OCI-M2 (cell line): ENCODE measurements around the gene NOS1AP.

Source experiments
- DNase-seq: peaks from one replicate; lab custom pipeline; 2025; ENCODE audit not compliant: unreplicated experiment; lab: John Stamatoyannopoulos, UW

Gene NOS1AP

DNA sequence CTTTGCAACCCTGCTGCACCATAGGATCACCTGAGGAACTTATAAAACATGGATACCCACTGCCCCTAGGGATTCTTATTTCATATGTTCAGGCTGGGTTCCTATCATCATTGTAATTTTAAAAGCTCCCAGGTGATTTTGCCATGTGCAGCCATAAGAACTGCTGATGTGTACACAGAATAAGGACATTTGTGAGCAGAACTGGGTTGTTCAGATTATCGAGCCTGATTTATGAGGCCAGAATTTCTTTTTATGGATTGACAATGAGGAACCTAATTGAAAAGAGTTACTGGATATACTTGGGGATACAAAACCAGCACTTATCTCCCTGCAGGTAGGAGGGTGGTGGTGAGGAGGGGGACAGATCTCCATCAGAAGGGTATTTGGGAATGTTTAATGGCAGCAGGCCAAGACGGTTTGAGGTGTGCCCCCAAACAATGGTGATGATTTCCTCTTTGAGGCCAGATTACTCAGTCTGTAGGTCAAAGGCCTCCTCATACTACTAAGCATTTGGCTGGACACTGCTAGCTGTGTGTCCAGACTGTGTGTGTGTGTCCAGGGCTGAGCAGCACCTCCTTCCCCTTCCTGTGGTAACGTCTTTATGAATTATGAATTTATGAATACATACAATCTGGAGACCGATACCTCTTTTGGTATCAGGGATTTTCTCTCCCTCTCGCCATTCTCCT, 18.9 kb downstream of the NOS1AP start:
- no peak for DNase-seq

DNA sequence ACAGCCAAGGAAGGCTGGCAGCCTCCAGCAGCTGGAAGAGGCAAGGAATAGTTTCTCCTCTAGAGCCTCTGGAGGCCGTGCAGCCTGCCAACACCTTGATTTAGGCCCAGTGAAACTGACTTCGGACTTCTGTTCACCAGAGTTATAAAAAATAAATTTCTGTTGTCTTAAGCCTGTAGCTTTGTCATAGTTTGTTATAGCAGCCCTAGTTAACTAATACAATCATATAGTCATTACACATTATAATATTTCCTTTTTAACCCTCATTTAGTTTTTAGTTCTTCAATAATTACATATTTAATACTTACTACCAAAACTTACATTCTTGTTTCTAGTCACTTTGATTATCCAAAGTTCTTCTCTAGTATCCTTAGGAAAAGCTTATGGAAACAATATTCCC, 20.3 kb downstream of the NOS1AP start:
- DNase-seq, result no peak

DNA sequence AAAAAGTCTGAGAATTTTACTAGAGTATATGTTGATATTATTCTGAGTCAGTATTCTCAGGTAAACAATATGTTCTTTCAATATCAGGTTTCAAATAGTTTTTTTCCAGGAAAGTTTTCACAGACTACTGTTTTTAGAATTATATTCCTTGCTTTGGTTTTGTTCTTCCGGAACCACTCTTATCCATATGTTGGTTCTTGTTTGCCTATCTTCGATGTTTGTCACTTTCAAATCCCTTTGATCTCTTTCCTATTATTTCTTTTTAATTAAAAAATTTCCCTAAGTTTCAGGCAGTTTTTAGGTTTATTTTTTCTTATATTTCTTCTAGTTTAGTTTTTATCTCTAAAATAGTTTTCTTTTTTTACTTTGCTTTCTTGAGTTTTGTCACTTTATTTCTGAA, 20.9 kb downstream of the NOS1AP start:
- no peak for DNase-seq

DNA sequence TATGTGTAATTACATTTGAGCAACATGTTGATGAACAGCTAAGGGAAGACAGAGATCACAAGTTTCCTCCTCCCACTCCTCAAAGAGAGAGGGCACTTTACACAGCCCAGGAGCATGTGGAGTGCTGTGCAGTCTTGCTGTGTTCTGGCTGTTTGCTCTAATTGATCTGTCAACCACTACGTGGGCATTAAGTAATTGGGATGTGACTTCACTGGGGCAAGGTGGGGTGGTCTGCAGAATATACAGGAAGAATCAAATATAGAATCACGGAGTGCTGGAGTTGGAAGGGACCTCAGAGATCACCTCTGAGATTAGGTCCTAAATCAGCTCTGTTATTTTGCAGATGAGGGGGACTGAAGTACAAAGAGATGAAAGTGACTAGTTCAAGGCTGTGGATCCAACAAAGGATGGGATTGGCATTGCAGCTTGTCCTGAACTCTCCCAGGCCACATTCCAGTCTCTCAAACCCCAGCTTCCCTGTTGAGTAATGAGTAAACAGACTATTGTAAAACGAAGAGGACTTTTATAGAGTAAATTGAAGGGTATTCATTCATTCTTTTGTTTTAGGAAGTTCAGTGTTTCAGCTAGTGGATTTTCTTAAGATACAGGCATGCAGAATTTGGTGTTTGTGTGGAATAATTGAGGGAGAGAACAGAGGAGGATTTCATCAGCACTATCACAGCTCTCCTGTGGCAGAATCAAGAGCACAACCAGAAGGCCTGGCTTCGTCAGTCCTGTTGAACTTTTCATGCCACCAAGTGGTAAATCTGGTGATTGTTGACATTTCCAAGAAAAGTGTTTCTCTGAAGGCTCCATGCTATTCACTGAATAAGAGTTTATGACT, 22.4 kb downstream of the NOS1AP start:
- no peak for DNase-seq

DNA sequence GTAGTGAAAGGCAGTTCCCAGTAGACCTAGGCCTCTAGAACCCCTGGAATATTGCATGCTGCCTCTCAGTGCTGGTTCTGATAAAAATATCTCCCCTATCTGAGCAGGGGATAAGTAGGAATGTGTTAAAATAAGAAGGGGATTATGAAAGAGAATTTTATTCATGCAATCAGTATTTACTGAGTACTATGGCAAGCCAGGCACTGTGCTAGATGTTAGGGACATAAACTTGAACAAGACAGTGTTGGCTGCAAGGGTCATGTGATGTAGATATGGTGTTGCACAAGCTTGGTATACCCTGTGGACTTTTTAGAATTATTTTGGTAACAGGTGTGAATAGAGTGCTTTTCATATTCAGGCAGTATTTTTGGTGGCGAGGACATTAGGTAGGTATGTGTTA, 23.6 kb downstream of the NOS1AP start:
- DNase-seq, result no peak

DNA sequence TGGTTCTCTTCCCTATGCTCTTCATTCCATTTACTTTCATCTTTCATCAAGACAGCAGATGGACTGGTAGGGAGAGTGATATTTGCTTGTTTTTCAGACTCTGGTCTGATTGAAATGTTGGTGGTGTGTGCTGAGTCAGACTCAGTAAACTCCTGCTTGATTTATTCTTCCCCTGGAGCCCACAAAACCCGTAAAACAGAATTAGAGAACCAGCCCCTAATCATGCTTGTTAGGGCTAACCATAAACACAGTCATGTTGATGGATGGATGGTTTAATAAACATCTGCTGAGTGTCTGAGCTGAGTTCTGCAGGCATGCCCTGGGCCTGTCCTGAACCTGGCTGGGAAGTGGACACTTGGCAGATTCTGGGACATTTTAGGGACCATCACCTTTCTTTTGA, 24.8 kb downstream of the NOS1AP start:
- no peak for DNase-seq

DNA sequence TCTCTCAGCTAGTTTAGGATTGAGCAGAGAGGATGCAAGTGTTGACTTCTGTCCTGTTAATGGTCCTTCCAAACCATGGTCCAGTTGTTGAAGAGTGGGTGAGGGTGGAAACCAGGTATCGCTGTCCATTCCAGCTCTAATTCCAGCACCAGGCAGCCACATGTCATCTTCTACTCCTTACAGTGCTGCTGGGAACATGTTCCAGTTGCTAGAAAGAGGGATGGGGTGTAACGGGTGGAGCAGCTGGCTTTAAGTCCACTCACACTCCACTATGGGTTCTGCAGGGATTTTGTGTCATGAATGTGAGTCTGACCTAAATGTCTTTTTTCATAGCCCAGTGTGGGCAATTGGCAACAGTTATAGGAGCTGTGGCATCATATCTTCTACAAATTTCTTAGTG, 25.2 kb downstream of the NOS1AP start:
- DNase-seq, result no peak

DNA sequence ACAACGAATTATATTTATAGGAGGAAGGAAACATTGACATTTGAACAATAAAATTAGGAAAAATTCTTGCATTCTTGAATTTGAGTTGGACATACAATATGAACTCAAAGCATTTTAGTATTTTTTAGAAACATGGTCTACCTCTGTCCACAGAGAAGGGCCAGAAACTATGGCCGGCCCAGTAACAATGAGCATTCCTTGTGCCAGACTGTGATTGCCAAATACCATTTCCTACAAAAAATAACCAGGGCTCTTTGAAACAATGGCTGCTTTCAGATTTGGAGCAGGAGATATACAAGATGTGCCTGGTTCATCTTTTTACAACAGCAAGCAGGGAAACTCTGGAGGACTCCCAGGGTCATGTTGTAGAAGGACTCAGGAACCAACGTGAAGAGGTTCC, 38.4 kb downstream of the NOS1AP start:
- no peak for DNase-seq

DNA sequence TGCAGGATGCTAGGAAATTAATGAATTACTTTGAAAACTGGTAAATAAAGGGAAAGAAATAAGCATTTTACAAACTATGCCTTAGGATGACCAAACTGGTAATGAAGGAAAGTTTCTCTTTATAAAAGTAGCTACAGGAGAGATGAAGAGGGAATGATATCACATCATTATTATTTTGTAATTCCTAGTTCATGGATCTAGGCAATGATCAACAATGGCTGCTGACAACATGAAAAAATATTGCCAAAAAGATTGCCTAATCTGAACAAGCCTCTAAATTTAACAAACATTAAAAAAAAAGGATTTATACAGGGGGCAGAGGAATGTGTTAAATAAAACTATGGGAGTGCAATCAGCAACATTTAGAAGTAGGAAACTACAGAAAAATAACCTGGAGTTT, 38.9 kb downstream of the NOS1AP start:
- DNase-seq, result no peak

DNA sequence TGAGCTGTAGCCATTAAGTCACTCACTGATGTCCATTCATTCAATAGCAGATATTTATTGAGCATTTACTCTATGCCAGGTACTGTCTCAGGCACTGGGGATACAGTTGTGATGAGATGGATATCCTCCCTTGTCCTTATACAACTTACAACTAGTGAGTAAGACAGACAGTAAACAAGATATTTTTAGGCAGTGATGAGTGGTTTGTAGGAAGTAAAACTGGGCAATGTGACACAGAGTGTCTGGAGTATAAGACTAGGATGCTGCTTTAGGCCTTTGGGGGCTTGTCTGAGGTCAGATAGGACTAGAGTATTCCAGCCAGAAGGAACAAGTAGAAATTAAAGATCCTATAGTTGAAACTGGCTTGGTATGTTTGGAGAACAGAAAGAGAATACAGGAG, 41.4 kb downstream of the NOS1AP start:
- no peak for DNase-seq

DNA sequence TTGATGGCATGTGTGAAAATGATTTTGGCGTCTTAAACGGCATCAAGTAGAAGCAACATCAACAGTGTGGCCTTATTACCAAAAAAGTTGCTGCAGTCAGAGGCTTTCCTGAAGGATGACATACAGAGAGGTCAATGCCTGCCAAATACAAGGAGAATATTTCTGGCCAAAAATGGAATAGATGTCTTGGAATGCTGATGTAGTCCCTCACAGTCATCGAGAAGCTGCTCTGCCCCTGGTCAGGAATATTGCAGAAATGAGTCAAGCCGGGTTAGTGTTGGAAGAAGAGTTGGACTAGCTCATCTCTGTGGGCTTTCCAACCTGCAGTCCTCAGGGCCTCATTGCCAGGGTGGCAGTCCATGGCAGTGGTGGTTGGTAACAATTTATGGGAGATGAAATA, 42.1 kb downstream of the NOS1AP start:
- no peak for DNase-seq

DNA sequence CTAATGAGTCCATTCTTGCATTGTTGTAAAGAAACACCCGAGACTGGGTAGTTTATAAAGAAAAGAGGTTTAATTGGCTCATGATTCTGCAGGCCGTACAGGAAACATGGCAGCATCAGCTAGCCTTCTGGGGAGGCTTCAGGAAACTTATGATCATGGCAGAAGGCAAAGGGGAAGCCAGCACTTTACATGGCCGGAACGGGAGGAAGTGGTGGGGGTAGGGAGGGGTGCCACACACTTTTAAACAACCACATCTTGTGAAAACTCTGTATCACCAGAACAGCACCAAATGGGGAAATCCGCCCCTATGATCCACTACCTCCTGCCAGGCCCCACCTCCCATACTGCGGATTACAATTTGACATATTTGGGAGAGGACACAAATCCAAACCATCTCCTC, 43.9 kb downstream of the NOS1AP start:
- DNase-seq, result no peak

DNA sequence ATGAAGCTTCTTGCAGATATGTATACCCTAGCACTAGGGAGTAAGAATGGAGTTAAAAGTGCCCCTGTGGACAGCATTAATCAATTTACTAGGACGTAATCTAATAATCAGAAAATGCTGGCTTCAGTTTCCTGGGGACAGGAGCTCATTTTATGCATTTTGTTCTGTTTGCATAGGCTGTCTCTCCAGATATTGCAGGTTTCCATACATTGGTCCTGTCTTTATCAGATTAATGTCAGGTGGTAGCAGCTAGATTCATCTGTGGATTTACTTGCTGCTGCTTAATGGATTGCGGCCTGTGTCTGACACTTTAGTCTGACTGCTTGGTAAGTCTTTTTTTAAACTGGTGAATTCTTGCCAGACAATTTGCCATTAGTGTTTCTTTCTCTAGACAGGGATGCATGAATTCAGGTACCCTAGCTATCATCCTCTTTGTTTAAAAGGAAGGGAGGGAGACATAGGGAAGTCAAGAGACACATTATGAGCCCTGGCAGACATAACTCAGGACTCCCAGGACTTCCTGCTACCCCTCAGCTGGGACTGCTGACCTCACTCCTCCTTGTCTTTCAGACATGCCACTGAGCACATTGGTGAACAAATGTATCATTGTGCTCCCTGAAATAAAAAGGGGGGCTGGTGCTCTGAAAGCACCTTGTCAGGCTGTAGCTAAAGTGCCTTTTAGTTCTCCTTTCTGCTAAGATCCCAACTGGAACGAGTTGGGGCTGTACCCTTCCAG, 47.7 kb downstream of the NOS1AP start:
- no peak for DNase-seq

DNA sequence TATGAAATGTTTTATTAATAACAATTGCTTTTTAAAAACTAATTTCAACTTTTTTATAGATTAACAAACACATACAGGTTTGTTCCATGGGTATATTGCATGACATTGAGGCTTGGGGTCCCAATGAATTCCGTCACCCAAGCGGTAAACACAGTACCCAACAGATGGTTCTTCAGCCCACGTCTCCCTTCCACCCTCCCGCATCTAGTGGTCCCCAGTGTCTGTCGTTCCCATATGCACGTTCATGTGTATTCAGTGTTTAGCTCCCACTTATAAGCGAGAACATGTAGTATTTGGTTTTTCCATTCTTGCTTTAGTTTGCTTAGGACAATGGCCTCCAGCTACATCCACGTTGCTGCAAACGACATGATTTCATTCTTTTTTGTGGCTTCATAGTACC, 48.6 kb downstream of the NOS1AP start:
- no peak for DNase-seq

DNA sequence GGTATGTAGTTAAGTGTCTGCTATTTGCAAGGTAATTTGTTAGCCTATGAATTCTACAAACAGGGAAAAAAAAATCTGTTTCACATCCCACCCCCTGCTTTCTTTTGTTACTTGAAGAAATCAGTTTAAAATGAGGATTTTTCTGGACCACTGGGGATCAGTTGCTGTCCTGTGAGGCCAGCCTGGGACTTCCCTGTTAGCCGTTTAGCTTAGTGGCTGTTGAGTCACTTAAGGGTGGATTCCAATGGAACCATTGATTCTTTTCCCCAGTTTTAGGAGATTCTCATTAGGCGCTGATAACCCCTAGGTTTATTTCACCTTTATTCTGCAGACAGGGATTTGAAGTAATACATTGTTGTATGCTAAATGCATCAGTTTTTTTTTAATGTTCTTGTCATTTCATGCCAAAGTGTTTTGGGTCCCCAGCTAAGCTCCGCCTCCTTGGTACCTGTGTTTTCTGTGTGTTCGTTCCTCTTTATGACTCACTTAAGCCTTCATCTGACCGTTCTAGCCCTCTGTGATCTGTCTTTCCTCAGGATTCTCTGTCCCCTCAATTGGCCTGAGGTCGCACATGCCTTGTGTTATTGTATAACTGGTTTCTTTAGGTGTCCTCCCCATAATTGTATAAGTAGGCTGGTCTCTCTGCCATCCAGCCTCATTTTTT, 59.3 kb downstream of the NOS1AP start:
- no peak for DNase-seq

DNA sequence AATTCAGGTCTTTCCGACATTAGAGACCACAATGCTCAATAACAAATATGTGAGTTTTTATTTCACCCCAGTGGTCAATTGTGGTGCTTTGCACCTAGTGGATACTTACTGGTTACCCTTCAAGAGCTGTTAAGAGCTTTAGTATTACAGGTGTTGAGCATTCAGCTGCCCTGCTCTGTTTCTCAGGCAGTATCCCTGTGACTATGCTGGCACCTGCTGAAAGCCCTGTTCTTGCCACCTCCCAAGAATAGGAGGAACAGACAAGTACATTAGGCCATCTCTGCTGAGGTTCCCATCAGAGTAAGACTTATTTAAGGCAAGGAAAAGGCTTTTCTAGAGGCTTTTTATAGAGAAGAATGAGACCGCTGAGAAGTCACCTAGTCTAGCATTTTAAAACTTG, 60.8 kb downstream of the NOS1AP start:
- no peak for DNase-seq

DNA sequence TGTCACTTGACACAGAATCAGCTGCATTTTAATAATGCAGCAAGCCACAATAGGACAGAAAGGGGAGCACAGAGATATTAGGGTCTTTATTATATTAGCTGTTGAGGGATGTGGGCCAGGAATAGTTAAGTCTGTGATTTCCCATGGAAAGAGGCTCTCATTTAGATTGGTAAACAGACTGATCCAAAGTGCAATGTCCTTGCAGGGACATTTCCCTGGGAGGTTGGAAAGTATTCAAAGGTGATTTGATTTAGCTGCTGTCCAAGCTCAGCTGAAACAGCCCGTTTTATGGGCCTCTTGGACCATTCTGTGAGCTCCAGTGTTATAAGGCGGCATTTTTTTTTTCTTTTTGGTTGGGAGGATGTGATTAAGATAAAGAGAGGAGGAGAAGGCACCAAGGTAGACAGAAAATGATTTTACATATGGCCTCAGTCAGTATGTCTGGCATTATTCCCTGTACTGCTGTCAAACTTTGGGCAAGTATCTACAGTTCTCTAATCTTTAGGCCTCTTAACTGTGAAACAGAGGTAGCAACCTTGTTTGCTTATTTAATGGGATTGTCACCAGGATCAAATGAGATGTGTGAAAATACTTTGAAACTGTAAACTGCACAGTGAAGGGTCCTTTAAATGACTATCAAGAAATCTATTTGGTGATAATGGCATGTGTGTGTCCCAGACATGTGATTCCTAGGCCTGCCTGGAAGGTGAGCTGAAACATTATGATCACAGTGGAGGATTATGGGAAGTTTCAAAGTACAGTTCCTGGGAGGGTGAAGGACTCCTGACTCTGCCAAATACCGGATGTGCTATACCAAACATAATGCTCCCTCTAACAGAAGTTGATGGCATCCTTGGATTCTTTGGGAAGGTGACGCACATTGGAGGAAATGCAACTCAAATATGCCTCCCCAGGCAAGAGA, 62.2 kb downstream of the NOS1AP start:
- DNase-seq, result no peak

DNA sequence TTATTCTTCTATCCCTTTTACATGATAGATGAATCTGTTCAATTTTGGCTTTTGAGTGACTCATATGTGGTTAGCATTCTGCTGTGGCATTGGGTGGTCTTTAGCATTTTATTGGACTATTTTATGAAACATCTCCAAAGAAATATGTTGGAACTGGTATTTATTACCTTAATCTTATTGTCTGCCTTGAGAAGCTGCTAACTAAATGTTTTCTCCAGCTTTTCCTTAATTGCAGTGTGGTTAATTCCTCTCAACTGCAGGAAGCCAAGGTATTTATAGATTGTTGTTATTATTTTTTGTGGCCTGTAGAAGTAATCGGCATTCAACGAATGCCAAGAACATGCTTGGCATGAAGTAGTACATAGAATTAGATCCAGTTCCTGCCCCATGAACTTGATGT, 64.1 kb downstream of the NOS1AP start:
- no peak for DNase-seq

DNA sequence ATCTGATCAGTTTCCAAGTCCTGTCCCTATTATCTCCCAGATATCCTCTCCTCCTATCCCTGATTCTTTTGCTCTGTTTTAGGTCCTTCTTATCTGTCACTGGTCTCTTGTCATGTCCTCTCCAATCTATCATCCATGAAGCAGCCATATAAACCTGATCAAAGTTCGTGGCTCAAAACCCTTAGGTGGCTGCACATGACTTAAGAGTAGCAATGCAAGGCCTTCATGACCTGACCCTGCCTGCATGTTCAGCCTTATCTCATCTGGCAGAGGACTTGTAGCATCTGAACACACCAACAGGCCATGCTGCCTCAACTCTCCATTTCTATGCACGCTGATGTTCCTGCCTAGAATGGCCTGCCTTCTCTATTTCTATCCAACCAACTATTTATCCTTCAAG, 65.2 kb downstream of the NOS1AP start:
- no peak for DNase-seq

DNA sequence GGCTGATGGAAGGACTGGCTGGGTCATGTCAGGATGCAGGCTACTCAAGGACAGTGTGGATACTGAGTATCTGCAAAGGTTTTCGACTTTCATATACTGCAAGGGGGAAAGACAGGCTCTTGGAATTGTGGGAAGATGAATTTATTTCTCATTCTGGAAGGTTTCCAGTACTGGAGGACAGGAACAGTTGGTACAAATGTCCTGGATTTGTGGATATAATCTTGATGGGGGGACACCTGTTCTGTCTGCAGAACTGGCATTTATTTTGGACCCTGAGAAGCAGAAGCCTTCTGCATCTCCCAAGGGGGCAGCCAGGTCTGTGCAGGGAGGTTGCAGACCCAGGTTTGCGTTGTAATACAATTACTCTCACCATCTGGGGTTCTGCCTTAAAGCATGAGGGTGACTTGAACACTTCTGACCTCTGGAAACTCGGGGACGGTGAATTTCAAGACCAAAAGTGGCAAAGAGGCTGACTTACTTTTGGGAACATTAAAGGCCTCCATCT, 65.8 kb downstream of the NOS1AP start:
- DNase-seq, result no peak
